ENCODE data around the gene SRRM4.

SRRM4 gene

DNA sequence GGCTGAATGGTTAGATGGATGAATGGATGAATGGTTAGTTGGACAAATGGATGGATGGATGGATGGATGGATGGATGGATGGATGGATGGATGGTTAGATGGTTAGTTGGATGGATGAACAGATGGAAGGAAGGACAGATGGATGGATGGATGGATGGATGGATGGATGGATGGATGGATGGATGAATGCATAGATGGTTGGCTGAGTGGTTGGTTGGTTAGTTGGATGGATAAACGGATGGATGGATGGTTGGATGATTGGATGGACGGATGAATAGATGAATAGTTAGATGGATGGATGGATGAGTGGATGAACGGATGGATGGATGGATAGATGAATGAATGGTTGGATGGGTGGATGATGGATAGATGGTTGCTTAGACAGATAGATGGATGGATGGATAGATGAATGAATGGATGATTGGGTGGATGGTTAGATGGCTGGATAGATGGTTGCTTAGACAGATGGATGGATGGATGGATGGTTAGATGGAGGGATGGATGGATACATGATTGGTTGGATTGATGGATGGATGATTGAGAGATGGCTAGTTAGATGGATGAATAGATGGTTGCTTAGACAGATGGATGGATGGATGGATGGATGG lies 148.6 kb downstream of the SRRM4 start:
- no peak for DNase-seq

DNA sequence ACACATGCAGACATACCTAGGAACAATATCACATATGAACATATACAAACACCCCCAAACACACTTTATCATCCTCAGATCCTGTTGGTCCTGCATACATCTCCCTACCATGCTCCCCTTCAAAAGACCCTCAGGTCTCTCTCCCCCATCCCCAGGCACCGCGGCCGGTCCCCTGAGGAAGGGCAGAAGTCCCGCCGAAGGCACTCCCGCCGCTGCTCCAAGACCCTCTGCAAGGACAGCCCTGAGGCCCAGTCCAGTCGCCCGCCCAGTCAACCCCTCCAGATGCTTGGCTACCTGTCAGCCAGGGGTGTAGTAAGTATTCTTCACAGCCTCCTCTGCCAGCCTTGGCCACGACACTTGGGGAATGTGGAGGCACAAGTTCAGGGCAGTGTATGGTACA lies 149.2 kb downstream of the SRRM4 start:
- DNase-seq, result no peak

DNA sequence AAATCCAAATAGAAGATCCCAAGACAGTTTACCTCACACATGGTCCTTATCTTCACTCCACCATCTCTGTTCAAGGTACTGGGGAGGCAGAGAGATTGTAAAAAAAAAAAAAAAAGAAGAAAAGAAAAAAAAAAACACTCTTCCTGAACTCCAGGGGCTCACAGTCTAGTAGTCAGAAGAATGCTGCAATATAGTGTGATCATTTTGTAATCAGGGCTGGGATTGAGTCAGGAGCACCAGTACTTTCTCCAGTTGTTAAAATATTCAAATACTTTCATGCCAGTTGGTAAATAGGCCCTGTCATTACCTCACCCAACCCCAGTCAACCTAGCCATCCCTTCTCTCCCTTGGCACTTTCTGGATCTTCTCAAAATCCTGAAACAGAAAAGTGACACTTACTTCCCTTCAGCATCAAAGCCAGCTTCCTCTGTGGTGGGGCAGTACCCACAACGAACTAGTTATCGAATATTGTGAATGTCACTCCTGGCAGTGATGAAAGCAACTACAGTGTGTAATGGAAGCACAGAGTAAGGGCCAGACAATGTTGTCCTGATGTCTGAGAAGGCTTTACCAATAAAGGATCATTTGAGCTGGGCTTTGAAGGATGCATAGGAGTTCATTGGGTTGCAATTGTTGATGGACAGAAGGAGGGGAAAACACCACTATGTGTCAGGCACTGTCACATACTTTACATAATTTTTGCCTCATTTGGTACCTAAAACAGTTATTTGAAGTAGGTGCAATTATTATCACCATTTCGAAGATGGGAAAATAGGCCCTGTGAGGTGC lies 153.1 kb downstream of the SRRM4 start:
- DNase-seq, result no peak

DNA sequence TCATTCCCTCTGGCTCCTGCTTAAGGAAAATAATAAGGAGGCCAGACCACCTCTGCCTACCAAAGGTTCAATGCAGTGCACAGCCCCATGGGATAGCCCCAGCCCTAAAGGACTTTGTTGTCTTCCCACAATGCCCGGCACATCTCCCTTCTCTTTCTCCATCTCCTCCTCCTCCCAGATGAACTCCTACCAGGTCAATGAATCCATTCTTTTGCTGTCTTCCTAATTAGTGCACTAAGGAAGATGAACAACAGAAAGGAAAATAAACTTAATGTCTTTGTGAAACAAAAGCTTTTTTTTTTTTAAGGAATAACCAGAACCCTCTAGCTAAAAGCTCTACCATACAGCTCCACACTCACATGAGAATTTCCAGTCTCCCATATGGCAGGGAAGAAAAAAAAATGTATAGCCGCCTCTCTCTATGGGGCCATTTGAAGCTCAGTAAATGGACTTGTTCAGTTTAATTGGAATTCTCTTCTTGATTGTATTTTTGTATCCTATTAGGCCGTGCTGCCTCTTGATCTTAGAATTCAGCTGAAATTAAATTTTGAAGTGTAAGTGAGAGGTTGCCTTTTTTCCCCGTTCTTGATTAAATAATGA lies 155.6 kb downstream of the SRRM4 start:
- DNase-seq, result no peak

DNA sequence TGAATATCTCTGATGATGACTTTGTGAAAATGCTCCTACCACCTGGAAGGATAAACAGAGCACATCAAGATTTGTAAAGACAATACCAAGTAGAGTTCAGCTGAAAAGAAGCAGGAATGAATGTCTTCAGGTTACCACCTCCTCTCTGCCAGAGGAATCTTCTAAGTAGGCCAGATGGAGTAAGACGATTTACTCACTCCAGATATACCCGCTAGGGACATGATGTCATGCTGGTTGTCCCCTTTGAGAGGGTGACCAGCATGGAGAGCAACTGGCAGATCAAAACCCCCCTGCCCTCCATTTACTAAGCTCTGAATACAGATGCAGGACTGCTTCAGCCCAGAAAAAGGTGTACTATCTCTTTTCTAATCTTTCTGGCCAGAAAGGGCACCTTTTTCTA lies 158.1 kb downstream of the SRRM4 start:
- no peak for DNase-seq

DNA sequence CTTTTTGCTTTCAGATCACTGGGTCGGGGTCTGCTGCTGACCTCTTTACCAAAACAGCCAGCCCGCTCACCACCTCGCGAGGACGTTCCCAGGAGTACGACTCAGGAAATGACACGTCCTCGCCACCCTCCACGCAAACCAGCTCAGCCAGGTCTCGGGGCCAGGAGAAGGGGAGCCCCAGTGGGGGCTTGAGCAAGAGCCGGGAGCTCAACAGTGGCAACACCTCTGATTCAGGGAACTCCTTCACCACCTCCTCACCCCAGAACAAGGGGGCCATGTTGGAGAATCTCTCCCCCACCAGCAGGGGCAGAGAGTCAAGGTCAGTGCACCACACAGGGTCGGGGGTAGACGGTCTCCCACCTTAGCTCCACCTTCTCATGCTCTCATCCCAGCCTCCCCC lies 164.0 kb downstream of the SRRM4 start:
- no peak for DNase-seq

DNA sequence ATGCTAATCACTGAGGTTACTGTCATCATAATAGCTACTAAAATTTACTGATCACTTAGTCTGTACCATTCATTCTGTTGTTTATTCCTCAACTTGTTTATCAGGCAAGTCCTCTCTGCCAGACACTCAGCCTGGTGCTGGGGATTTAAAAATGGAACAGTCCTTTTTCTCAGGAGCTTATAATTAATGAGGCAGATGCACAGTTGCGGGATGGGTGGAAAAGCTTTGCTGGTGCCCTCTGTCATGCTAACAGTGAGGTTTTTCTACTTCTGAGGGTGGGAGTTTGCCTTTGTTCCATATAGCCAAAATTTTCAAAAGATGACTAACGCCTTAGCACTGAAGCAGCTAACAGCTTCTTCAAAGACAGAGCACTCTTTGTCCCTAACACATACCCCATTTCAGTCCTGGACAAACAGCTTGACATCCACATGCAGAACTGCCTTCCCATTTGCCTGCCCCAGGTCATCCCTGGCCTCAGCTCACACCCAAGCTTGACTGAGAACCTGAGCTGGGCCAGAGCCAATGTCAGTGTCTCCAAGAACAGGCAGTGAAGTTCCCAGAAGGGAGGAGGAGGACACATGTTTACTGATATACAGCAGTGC lies 166.6 kb downstream of the SRRM4 start:
- no peak for DNase-seq

DNA sequence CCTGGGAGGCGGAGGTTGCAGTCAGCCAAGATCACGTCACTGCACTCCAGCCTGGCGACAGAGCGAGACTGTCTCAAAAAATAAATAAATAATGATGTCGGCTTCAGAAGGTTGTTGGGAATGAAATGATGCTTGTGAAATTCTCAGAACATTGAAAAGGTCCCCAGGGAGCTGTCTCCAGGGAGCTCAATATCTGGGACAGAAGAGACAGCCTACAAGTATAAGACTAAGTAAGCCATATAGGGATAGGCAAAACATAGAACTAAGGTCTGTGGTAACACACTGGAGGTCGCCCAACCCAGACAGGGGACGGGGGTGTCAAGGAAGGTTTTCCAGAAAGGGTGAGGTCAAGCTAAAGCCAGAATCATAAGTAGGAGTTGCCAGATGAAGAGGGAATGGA lies 167.9 kb downstream of the SRRM4 start:
- no peak for DNase-seq

DNA sequence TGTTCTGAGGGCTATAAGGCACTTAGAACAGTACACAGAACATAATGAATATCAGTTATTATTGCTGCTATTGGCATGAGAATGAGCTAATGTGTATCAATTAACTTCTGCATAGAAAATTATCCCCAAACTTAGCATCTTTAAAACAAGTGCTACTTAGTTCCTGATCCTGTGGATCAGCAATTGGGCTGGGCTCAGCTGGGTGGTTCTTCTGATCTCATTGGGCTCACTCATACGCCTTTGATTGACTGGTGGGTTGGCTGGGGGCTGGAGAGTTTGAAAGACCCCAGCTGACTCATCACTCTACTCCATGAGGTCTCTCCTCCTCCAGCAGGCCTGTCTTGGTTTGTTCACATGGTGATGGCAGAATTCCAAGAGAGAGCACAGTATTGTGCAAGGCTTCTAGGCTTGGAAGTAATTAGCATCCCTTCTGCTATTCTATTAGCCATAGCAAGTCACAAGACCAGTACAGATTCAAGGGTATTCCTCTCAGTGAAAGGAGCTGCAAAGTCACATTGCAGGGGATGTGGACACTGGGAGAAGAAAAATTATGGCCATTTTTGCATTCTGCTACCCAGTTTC lies 170.2 kb downstream of the SRRM4 start:
- no peak for DNase-seq

DNA sequence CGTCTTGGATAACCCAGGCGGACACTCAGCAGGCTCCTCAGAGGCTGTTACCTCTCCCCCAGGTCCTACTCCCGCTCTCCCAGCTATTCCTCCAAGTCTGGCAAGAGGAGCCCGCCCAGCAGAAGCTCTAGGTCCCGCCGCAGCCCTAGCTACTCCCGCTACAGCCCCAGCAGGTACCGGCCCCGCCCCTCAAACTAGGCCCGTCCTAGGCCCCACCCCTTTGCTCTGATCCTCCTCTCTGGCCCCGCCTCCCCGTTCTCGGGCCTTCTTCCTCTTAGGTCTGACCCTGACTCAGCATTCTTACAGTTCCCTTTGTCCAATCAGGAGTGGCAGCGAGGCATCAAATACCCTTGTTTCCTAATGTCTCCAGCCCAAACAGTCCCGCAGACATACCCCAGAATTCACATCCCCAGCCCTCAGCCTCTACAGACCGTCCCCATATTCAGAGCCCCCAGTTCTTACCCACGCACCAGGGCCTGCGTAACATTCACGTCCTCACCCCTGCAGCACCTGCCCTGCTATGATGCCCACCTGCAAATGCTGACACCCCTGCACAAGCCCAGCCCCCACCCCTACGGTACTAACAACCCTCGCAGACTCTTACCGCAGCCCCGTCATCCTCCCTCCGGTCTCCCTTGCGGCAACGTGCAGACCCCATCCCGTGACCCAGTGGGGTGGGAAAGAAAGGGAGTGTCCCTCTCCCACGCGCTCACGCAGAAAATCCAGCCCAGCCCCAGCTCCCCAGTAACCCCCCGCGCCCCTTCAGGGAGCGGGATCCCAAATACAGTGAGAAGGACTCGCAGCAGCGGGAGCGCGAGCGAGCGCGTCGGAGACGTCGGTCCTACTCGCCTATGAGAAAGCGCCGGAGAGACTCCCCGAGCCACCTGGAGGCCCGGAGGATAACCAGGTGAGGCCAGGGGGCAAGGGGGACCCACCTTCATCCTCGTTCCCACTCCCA lies 172.4 kb downstream of the SRRM4 start:
- no peak for DNase-seq

DNA sequence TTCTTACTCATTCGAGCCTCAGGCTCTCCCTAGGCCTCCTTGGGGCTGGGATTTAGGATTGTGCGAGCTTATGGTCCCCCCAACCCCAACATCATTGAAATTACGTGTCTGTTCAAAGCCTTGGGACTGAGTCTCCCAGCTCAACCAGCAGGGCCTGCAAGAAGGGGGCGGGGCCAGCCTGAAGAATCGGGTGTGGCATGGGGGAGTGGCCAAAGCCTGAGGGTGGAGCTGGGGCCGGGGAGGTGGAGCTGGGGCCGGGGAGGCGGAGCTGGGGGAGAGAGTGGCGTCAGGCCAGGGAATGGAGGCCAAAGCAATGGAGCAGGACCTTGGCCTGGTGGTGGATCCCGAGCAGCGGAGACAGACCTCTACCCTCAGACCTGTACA lies 173.1 kb downstream of the SRRM4 start:
- no peak for DNase-seq

DNA sequence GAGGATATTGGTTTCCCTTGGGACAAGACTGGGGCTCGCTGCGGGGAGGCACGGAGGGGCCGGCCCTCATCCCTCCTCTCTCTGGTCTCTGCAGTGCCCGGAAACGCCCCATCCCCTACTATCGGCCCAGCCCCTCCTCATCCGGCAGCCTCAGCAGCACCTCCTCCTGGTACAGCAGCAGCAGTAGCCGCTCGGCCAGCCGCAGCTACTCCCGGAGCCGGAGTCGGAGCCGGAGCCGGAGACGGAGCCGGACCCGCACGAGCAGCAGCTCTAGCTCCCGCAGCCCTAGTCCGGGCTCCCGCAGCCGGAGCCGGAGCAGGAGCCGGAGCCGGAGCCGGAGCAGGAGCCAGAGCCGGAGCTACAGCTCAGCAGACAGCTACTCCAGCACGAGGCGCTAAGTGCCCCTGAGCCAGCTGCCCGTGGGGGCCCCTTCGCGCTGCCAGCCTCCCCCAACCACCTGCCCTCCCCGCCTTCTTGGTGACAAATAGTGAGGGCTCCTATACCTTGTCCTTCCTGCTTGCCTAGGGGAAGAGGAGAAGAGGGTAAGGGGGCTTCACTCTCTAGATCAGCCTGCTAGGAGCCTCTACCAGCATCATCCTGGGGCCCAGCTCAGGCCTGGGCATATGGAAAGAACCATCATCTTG lies 175.2 kb downstream of the SRRM4 start:
- no peak for DNase-seq

DNA sequence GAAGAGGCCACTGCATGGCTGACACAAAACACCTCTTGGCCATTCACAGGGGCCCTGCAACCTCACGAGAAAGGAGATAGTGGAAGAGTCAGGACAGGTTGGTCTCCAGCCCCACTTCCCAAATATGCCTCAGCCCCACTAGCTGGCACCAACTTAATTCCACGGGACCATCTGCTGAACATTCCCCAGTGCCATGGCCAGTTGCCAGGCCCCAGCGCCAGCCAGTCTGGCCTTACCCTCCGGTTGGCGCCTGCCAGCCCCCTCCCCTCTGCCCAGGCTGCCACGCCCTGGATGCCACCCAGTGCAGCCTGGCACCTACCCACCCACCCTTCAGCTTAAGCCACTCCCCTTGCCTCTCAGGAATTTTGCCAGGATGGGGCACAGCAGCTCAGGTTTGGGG lies 176.2 kb downstream of the SRRM4 start:
- no peak for DNase-seq

DNA sequence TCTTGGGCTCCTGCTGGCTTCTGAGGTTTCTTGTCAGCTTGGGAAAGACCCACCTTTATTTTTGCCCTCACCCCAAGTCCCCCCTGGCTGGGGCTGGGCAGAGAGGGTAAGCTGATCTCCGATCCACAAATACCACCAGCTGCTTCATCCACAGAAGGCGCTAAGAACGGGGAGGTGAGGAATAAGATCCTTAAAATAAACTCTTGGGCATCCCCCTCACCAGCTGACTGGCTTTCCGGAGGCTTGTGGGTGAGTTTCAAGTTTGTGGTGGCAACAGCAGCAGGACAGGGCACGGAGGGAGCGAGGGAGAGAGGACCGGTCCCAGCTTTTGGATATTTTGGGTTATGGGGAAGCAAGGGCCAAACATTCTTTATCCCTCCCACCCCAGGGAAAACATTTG lies 176.6 kb downstream of the SRRM4 start:
- DNase-seq, result no peak

DNA sequence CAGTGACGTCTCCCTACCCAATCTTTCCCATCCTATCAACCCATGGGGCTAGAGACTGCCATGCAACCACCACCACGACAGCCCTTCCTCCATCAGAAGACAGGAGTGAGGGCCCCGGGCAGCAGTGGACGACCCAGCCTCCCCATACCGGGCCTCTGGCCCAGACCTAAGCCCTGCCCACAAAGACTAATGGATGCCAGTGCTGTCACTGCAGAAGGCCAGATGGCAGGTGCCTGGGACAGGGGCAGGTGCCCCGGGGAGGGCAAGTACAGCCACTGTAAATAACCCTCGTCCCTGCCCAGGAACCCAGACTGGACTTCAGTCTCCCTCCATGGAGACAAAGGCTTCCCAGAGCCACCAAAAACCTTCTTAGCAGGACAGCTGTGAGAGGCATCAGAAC lies 177.1 kb downstream of the SRRM4 start:
- no peak for DNase-seq

DNA sequence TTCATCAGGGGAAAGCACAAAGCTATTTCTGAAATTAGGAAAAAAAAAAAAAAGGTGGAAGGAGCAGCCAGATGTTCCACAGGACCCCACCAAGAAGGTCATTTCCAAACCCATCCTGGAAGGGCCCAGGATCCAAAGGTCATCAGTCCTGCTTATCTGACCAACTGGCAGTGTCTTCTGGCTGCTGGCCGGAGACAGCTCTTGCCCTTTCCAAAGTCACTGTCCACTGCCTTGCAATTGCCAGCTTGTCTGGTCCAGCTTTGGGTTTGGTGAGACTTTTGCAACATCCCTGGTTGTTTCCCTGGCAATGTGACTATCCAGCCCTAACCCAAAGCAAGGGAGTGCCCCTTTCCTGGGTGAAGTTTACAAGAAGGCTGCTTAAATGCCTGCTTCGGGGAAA lies 178.5 kb downstream of the SRRM4 start:
- no peak for DNase-seq

DNA sequence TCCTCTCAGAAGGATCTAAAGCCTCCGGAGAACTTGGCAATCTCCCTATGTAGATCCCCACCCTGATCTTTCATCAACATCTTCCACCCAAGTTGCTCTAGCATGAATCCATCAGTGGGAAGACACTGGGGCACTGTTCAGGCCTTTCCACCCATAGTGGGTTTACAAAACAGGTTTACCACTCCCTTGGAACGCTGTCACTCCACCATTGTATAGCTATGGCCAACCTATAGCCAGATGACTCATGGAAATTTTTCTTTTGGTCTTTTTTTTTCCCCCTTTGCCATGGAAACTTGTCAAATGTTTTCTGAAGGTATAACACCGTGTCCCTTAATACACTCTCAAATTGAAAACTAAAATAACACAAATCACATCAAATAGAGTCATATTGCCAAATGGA lies 186.6 kb downstream of the SRRM4 start:
- DNase-seq, result no peak

DNA sequence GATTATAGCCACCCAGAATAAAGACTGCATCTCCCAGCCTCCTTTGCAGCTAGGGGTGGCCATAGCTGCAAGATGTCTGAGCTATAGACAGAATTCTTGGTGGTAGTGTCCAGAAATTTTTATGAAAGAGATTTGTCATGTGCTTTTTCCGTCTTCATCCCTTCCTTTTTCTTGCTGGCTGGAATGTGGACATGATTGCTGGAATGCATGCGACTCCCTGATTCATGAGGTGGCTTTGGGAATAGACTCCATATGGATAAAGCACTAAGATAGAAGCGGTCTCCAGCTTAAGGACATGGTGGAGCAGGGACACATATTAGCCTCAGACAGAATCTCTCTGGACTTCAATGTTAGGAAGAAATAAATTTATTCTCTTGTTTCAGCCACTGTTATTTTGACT lies 187.4 kb downstream of the SRRM4 start:
- DNase-seq, result no peak

DNA sequence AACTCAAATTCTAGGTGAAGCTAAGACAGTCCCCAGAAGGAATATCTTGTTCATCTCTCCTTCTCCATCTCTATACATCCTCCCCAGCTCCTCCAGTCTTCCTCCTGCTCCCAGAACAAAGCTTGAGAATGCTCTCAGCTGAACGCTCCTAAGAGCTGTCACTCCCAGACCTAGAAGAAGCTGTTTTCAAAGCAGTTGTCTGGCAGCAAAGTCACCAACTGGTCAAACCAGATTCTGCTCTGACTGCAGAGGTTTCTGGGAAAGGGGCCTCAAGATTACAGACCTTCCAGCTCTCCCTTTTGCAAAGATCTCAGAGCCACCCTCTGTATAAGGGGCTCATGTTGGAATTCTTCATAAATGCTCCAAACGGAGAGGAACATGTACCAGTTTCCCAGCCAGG lies 187.8 kb downstream of the SRRM4 start:
- DNase-seq, result no peak

DNA sequence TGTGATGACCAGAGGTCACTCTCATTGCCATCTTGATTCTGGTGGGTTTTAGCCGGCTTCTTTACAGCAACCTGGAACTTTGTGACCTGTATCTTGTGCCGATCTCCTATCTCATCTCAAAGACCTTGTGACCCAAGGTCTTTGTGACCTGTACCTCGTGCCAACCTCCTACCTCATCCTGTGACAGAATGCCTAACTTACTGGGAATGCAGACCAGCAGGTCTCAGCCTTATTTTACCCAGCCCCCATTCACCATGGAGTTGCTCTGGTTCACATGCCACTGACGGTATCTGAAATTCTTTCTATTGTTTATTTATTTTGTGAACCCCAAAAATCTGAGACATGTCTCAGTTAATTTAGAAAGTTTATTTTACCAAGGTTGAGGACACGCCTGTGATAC lies 189.9 kb downstream of the SRRM4 start:
- DNase-seq, result no peak

DNA sequence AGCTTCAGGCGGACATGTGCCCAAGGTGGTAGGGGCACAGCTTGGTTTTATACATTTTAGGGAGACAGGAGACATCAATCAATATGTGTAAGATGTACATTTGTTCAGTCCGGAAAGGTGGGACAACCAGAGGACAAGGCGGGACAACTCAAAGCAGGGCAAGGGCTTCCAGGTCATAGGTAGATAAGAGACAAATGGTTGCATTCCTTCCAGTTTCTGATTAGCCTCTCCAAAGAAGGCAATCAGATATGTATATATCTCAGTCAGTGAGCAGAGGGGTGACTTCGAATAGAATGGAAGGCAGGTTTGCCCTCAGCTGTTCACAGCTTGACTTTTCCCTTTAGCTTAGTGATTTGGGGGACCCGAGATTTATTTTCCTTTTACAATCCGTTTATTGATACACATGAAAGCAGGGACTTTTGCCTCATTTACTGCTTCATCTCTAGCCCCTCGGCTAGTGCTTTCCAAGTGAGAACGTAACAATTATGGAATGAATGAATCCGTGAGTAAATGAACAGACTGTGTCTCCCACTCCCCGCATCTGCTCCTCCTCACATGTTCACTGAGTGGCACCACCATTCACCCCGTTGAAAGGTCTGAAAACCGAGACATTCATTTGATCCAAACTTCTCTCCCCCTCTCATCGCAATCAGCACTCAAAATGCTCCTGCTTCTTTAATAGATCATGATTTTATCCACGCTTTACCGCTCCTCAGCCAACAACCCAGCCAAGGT lies 190.5 kb downstream of the SRRM4 start:
- no peak for DNase-seq
